Measurements from ENCODE around the gene TMEM63A. TPM values are rescaled to one million over a fixed set of nuclear protein-coding genes. Genes with fewer than 3 reads are reported as not detected.
A peak's percentile ranks its signal among the peaks of the same experiment; 100 is the strongest.

Gene TMEM63A
- total and polyA plus RNA-seq, 2 donors (not counting 3 experiments of a cell fraction or from before 2014, with no cell fraction given) = 28.7 to 41.4 TPM

- BruUV-seq (replicated peaks) = no TSS peak
- ChIA-PET CTCF (interaction anchor here (0.6 kb wide), 1 partner anchor 296 kb away, joined by 3 read pairs; no protein-coding TSS in a partner anchor), POLR2A (no interaction called here)
- H3K4me2 ChIP-seq (ENCODE audit: insufficient read depth, low read length) = no peak overlapping the region
- H3K9me3 ChIP-seq (replicated peaks; ENCODE audit: control insufficient read depth, insufficient read depth, low read length) = no peaks in the 10 kb centered on the region
- H3K27ac ChIP-seq (ENCODE audit: insufficient read depth, low read depth, low read length) = no peak overlapping the region
- dilution Hi-C loops (cut with MboI; ENCODE audit: extremely low pct_ligation_motif_present, low sequenced_read_pairs) = no loop called here
- H3K4me1 ChIP-seq (ENCODE audit: control insufficient read depth, extremely low read depth, insufficient read depth, low read length) = no peaks in the 10 kb centered on the region
- H3K9ac ChIP-seq (replicated peaks; ENCODE audit: extremely low read depth, insufficient read depth, low read length) = no peak overlapping the region
- no peak overlapping the region for H3K4me3 ChIP-seq (replicated peaks in 1 of 3; ENCODE audit: insufficient read depth in 1 of 3, low read depth in 1 of 3, low read length in 3 of 3)
- H3K9me1 ChIP-seq (replicated peaks; ENCODE audit: control insufficient read depth, extremely low read depth, insufficient read depth, low read length) = no peaks in the 10 kb centered on the region
- intact Hi-C loops (cut with micrococcal nuclease) = no loop called here
- no peak for FAIRE-seq
- peaks cover 2% of the 10 kb centered on the region for H3K79me2 ChIP-seq (ENCODE audit: control insufficient read depth, insufficient read depth, low read length)
- H2AFZ ChIP-seq (ENCODE audit: low read depth, low read length) = peak overlapping the region; percentile 44
- no peaks in the 10 kb centered on the region for H3K36me3 ChIP-seq (ENCODE audit: control insufficient read depth in 2 of 2, extremely low read depth in 1 of 2, insufficient read depth in 2 of 2, low read length in 2 of 2)
- no peaks in the 10 kb centered on the region for H3K27me3 ChIP-seq (ENCODE audit: control insufficient read depth in 2 of 2, insufficient read depth in 2 of 2, low read length in 2 of 2)
- H4K20me1 ChIP-seq (replicated peaks; ENCODE audit: control insufficient read depth, extremely low read depth, insufficient read depth, low read length) = no peaks in the 10 kb centered on the region
- TF ChIP-seq POLR2AphosphoS5 (IDR thresholded peaks at IDR 0.05; ENCODE audit: insufficient read depth, low read depth, low read length) (no peak), FOS (IDR thresholded peaks at IDR 0.05; ENCODE audit: borderline replicate concordance, insufficient read depth, low read length) (no peak), JUN (IDR thresholded peaks at IDR 0.05; ENCODE audit: borderline replicate concordance, insufficient read depth, insufficient read length, low read depth) (no peak), GATA2 (IDR thresholded peaks at IDR 0.05; ENCODE audit: insufficient read depth, insufficient read length, low read depth, low read length) (no peak), EZH2 (IDR thresholded peaks at IDR 0.05; ENCODE audit: borderline replicate concordance, low read depth, low read length, severe bottlenecking) (no peak), POLR2A (IDR thresholded peaks at IDR 0.05; ENCODE audit: low read depth, low read length) (no peak), MYC (IDR thresholded peaks at IDR 0.05; ENCODE audit: low read depth, low read length) (no peak), MAX (IDR thresholded peaks at IDR 0.05; ENCODE audit: insufficient read depth, insufficient read length) (no peak), CTCF (IDR thresholded peaks at IDR 0.05; ENCODE audit: extremely low read depth in 1 of 2, insufficient read depth in 1 of 2, low read depth in 1 of 2, low read length in 2 of 2) (no peak)
- DNase-seq (ENCODE audit: low read depth, low spot score) = peak; percentile 37
Measured at GRCh38 chr1:225928186-225929175, 46.3 kb upstream of the TMEM63A start.

Data from endothelial cell of umbilical vein (primary cell).